Hepatocyte (in vitro differentiated cells): ENCODE results near the gene LMAN2. TPM values are rescaled to one million over a fixed set of nuclear protein-coding genes. Genes with fewer than 3 reads are reported as not detected.
"Not testable (repeated sequence)": the region's sequence is repeated elsewhere in the genome, so short reads cannot be mapped to it uniquely, and the experiment has no call there.

ENCODE experiments used
- DNase-seq: peaks from one replicate; pipeline ENCODE4 v3.0.0-alpha.2; 2016; ENCODE audit warnings: low spot score
- H2AFZ ChIP-seq: fragments of 200-600 bp; sonication (generic); 2 replicates; pipeline ENCODE4 v1.6.0; 2016; ENCODE audit warnings: antibody characterized with exemption, mild to moderate bottlenecking
- H3K27ac ChIP-seq: fragments of 200-600 bp; sonication (generic); 2 replicates; pipeline ENCODE4 v1.5.1; 2016; ENCODE audit warnings: mild to moderate bottlenecking
- H3K27me3 ChIP-seq: fragments of 200-600 bp; sonication (generic); 2 replicates; pipeline ENCODE4 v1.6.1; 2016
- H3K36me3 ChIP-seq: fragments of 200-600 bp; sonication (generic); replicated peaks from 2 replicates; pipeline ENCODE4 v1.5.1; 2016; ENCODE audit warnings: low read depth; ENCODE audit not compliant: insufficient read depth
- H3K4me1 ChIP-seq: fragments of 200-600 bp; sonication (generic); 2 replicates; pipeline ENCODE4 v1.5.1; 2016; ENCODE audit warnings: mild to moderate bottlenecking, moderate library complexity; ENCODE audit not compliant: insufficient read depth
- H3K4me2 ChIP-seq: fragments of 200-600 bp; sonication (generic); 2 replicates; pipeline ENCODE4 v1.6.0; 2016
- H3K4me3 ChIP-seq: fragments of 200-600 bp; sonication (generic); 2 replicates; pipeline ENCODE4 v1.5.1; 2016; ENCODE audit warnings: mild to moderate bottlenecking
- H3K79me2 ChIP-seq: fragments of 200-600 bp; sonication (generic); 2 replicates; pipeline ENCODE4 v1.6.0; 2017; ENCODE audit warnings: mild to moderate bottlenecking
- H3K9me2 ChIP-seq: fragments of 200-600 bp; sonication (generic); replicated peaks from 2 replicates; pipeline ENCODE4 v1.6.0; 2017; ENCODE audit warnings: mild to moderate bottlenecking; ENCODE audit not compliant: insufficient read depth
- H3K9me3 ChIP-seq: fragments of 200-600 bp; sonication (generic); 2 replicates; pipeline ENCODE4 v1.5.1; 2016; ENCODE audit warnings: low read depth, mild to moderate bottlenecking
- H4K20me1 ChIP-seq: fragments of 200-600 bp; sonication (generic); 2 replicates; pipeline ENCODE4 v1.6.0; 2016; ENCODE audit warnings: mild to moderate bottlenecking; ENCODE audit not compliant: insufficient read depth, poor library complexity, severe bottlenecking
- CTCF ChIP-seq: fragments of 200-600 bp; sonication (generic); IDR thresholded peaks from 2 replicates; pipeline ENCODE4 v1.5.1; 2016; ENCODE audit warnings: antibody characterized with exemption, mild to moderate bottlenecking; ENCODE audit not compliant: poor library complexity
- EZH2 ChIP-seq: fragments of 200-600 bp; sonication (generic); IDR thresholded peaks from 2 replicates; pipeline ENCODE4 v1.6.1; 2016; ENCODE audit warnings: antibody characterized with exemption, mild to moderate bottlenecking, borderline replicate concordance
- EZH2phosphoT487 ChIP-seq: fragments of 200-600 bp; sonication (generic); IDR thresholded peaks from one replicate; pipeline ENCODE4 v1.6.1; 2018; ENCODE audit warnings: antibody characterized with exemption, mild to moderate bottlenecking, low read depth, moderate library complexity; ENCODE audit not compliant: unreplicated experiment, severe bottlenecking
- WGBS: methylation state at CpG from one replicate; pipeline ENCODE4 v1.1.6; 2016; ENCODE audit warnings: low lambda C conversion rate; ENCODE audit errors: missing lambda C conversion rate; 5-methylcytosine and 5-hydroxymethylcytosine counted together
- polyA plus RNA-seq: library from polyadenylated mRNA; unstranded; fragments of >200 nt; fragmentation: Nextera tagmentation; extraction: Ambion mirVana; gene quantifications from 2 replicates; pipeline ENCODE4 v1.2.1, GENCODE V29; 2016
- total RNA-seq: library from RNA; depleted of rRNA; stranded (reverse); fragments of >200 nt; gene quantifications from 2 replicates; pipeline ENCODE4 v1.2.3, GENCODE V29; 2014

The LMAN2 gene
- total and polyA plus RNA-seq, 2 experiments from 2014 or later: 357 to 391 TPM

GRCh38 chr5:177376107-177376506 is 24.6 kb upstream of the LMAN2 start:
- Histone ChIP-seq H3K4me3 (no peak overlapping the region), H3K4me2 (no peak overlapping the region), H3K36me3 (no peaks in the 10 kb centered on the region), H2AFZ (no peak overlapping the region), H3K9me2 (no peaks in the 10 kb centered on the region), H3K9me3 (no peaks in the 10 kb centered on the region), H3K4me1 (peaks cover 13% of the 10 kb centered on the region), H3K27me3 (no peaks in the 10 kb centered on the region), H4K20me1 (no peaks in the 10 kb centered on the region), H3K27ac (no peak overlapping the region), H3K79me2 (peaks cover 5% of the 10 kb centered on the region)
- DNase-seq: no peak
- 79% methylated on average over 11 of the region's 11 CpGs for WGBS
- TF ChIP-seq EZH2 (no peak), CTCF (no peak), EZH2phosphoT487 (no peak)

- not testable (repeated sequence) for H3K4me3 ChIP-seq, H3K36me3 ChIP-seq, H2AFZ ChIP-seq, H3K4me2 ChIP-seq, H3K9me3 ChIP-seq, H3K9me2 ChIP-seq, H3K27ac ChIP-seq, DNase-seq, H3K27me3 ChIP-seq, H3K79me2 ChIP-seq, H4K20me1 ChIP-seq
- H3K4me1 ChIP-seq: peaks cover 13% of the 10 kb centered on the region
- whole genome bisulfite sequencing: 83% methylated on average over 5 of the region's 5 CpGs
Observed at GRCh38 chr5:177375516-177375915, 24.0 kb upstream of the LMAN2 start.

- H3K27ac ChIP-seq: no peak overlapping the region
- peaks cover 5% of the 10 kb centered on the region for H3K79me2 ChIP-seq
- H3K4me2 ChIP-seq: no peak overlapping the region
Observed at GRCh38 chr5:177374211-177374610, 22.7 kb upstream of the LMAN2 start.

GRCh38 chr5:177373806-177374205 is 22.3 kb upstream of the LMAN2 start:
- WGBS: 60% methylated on average over 6 of the region's 6 CpGs
- H3K36me3 ChIP-seq: no peaks in the 10 kb centered on the region
- H4K20me1 ChIP-seq: no peaks in the 10 kb centered on the region
- H3K4me3 ChIP-seq: no peak overlapping the region
- no peak overlapping the region for H2AFZ ChIP-seq
- no peaks in the 10 kb centered on the region for H3K9me3 ChIP-seq
- no peaks in the 10 kb centered on the region for H3K27me3 ChIP-seq
- H3K4me1 ChIP-seq: peaks cover 9% of the 10 kb centered on the region
- H3K79me2 ChIP-seq: peaks cover 5% of the 10 kb centered on the region
- no peak overlapping the region for H3K27ac ChIP-seq
- no peak for DNase-seq
- no peaks in the 10 kb centered on the region for H3K9me2 ChIP-seq
- TF ChIP-seq CTCF: no peak
- no peak for TF ChIP-seq EZH2phosphoT487
- TF ChIP-seq EZH2: no peak
- H3K4me2 ChIP-seq: no peak overlapping the region

More at GRCh38 chr5:177374211-177374610, 22.7 kb upstream of the LMAN2 start:
- Histone ChIP-seq H3K9me3 (no peaks in the 10 kb centered on the region), H4K20me1 (no peaks in the 10 kb centered on the region), H3K9me2 (no peaks in the 10 kb centered on the region), H3K4me1 (peaks cover 12% of the 10 kb centered on the region), H3K4me3 (no peak overlapping the region), H3K36me3 (no peaks in the 10 kb centered on the region), H2AFZ (no peak overlapping the region), H3K27me3 (no peaks in the 10 kb centered on the region)
- no peak for DNase-seq
- 66% methylated on average over 5 of the region's 5 CpGs for WGBS
- TF ChIP-seq CTCF: no peak
- no peak for TF ChIP-seq EZH2
- no peak for TF ChIP-seq EZH2phosphoT487
